ENCODE data around the gene PCYT1A.
"Not testable (repeated sequence)": the region's sequence is repeated elsewhere in the genome, so short reads cannot be mapped to it uniquely, and the experiment has no call there.

The PCYT1A gene

GRCh38 chr3:196287440-196288140, at the start of gene PCYT1A:
Gene PCYT1A, minus strand, starts transcription at chr3:196287726. Its CDS starts 17,195 bp downstream, at chr3:196270531.
- in situ Hi-C loops (cut with MboI; ENCODE audit: low sequenced_read_pairs): no loop called here

GRCh38 chr3:196336319-196337145, 49.0 kb upstream of the PCYT1A start:
- in situ Hi-C loops (cut with MboI; ENCODE audit: low sequenced_read_pairs): no loop called here

- in situ Hi-C loops (cut with MboI; ENCODE audit: low sequenced_read_pairs): no loop called here
Measured at GRCh38 chr3:196335503-196335948, 48.0 kb upstream of the PCYT1A start.

GRCh38 chr3:196334982-196335381, 47.5 kb upstream of the PCYT1A start:
- in situ Hi-C loops (cut with MboI; ENCODE audit: low sequenced_read_pairs): no loop called here

GRCh38 chr3:196332168-196332567, 44.6 kb upstream of the PCYT1A start:
- in situ Hi-C loops (cut with MboI; ENCODE audit: low sequenced_read_pairs): no loop called here

- in situ Hi-C loops (cut with MboI; ENCODE audit: low sequenced_read_pairs): no loop called here
Measured at GRCh38 chr3:196327405-196327804, 39.9 kb upstream of the PCYT1A start.

- in situ Hi-C loops (cut with MboI; ENCODE audit: low sequenced_read_pairs): no loop called here
Measured at GRCh38 chr3:196326936-196327335, 39.4 kb upstream of the PCYT1A start.

GRCh38 chr3:196323691-196324090, 36.2 kb upstream of the PCYT1A start:
- in situ Hi-C loops (cut with MboI; ENCODE audit: low sequenced_read_pairs): no loop called here

- in situ Hi-C loops (cut with MboI; ENCODE audit: low sequenced_read_pairs): no loop called here
Measured at GRCh38 chr3:196323016-196323415, 35.5 kb upstream of the PCYT1A start.

- in situ Hi-C loops (cut with MboI; ENCODE audit: low sequenced_read_pairs): no loop called here
Measured at GRCh38 chr3:196321162-196321561, 33.6 kb upstream of the PCYT1A start.

- in situ Hi-C loops (cut with MboI; ENCODE audit: low sequenced_read_pairs): no loop called here
Measured at GRCh38 chr3:196320137-196320536, 32.6 kb upstream of the PCYT1A start.

- in situ Hi-C loops (cut with MboI; ENCODE audit: low sequenced_read_pairs): no loop called here
Measured at GRCh38 chr3:196317687-196318467, 30.4 kb upstream of the PCYT1A start, which contains the start of gene DYNLT2B. Gene DYNLT2B, minus strand, starts transcription at chr3:196318240. Its CDS starts 88 bp downstream, at chr3:196318152.

GRCh38 chr3:196316799-196317686, 29.5 kb upstream of the PCYT1A start:
- in situ Hi-C loops (cut with MboI; ENCODE audit: low sequenced_read_pairs): not testable (repeated sequence)

GRCh38 chr3:196315821-196316220, 28.3 kb upstream of the PCYT1A start:
- in situ Hi-C loops (cut with MboI; ENCODE audit: low sequenced_read_pairs): no loop called here

- in situ Hi-C loops (cut with MboI; ENCODE audit: low sequenced_read_pairs): no loop called here
Measured at GRCh38 chr3:196314597-196314996, 27.1 kb upstream of the PCYT1A start.

GRCh38 chr3:196314086-196314485, 26.6 kb upstream of the PCYT1A start:
- in situ Hi-C loops (cut with MboI; ENCODE audit: low sequenced_read_pairs): not testable (repeated sequence)

GRCh38 chr3:196302960-196303359, 15.4 kb upstream of the PCYT1A start:
- in situ Hi-C loops (cut with MboI; ENCODE audit: low sequenced_read_pairs): not testable (repeated sequence)

GRCh38 chr3:196302551-196302950, 15.0 kb upstream of the PCYT1A start:
- in situ Hi-C loops (cut with MboI; ENCODE audit: low sequenced_read_pairs): not testable (repeated sequence)

GRCh38 chr3:196298521-196298920, 11.0 kb upstream of the PCYT1A start:
- in situ Hi-C loops (cut with MboI; ENCODE audit: low sequenced_read_pairs): no loop called here

GRCh38 chr3:196292286-196292923, 4.9 kb upstream of the PCYT1A start:
- in situ Hi-C loops (cut with MboI; ENCODE audit: low sequenced_read_pairs): no loop called here

Data from HL-60/S4 (cell line).